Upper lobe of left lung (tissue), 4 donors: ENCODE results near the gene KAZN.

Experiments used
- POLR2A ChIP-seq, 4 donors: fragments of 450-650 bp; IDR thresholded peaks; one replicate each; pipeline ENCODE4 v1.5.1; 2016 to 2017; ENCODE audit warnings: antibody characterized with exemption in 4 of 4, mild to moderate bottlenecking in 2 of 4
- TF ChIP-seq, protein P1 (sequence below), 6 experiments: fragments of 450-650 bp in 4 of 6; fragments of 200-600 bp in 2 of 6; sonication (generic) in 2 of 6; IDR thresholded peaks; one replicate each; pipeline ENCODE4 v1.5.1; 2016 to 2019; ENCODE audit warnings: antibody characterized with exemption in 6 of 6

- TF ChIP-seq, protein P1, sequence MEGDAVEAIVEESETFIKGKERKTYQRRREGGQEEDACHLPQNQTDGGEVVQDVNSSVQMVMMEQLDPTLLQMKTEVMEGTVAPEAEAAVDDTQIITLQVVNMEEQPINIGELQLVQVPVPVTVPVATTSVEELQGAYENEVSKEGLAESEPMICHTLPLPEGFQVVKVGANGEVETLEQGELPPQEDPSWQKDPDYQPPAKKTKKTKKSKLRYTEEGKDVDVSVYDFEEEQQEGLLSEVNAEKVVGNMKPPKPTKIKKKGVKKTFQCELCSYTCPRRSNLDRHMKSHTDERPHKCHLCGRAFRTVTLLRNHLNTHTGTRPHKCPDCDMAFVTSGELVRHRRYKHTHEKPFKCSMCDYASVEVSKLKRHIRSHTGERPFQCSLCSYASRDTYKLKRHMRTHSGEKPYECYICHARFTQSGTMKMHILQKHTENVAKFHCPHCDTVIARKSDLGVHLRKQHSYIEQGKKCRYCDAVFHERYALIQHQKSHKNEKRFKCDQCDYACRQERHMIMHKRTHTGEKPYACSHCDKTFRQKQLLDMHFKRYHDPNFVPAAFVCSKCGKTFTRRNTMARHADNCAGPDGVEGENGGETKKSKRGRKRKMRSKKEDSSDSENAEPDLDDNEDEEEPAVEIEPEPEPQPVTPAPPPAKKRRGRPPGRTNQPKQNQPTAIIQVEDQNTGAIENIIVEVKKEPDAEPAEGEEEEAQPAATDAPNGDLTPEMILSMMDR (IDR thresholded peaks at IDR 0.05), result no peak
- TF ChIP-seq POLR2A (IDR thresholded peaks at IDR 0.05), result no peak
Observed at GRCh38 chr1:14889825-14890440, 291.4 kb downstream of the KAZN start.
